Esophagus muscularis mucosa (tissue), 3 donors: ENCODE results near the gene INTS3.

Source experiments
- CTCF ChIP-seq, 3 experiments: fragments of 200-600 bp in 2 of 3; fragments of 450-650 bp in 1 of 3; sonication (generic) in 2 of 3; IDR thresholded peaks; one replicate each; pipeline ENCODE4 v1.5.1; 2017 to 2019; ENCODE audit warnings: antibody characterized with exemption in 3 of 3, mild to moderate bottlenecking in 2 of 3, moderate library complexity in 1 of 3
- POLR2A ChIP-seq: fragments of 450-650 bp; IDR thresholded peaks from one replicate; pipeline ENCODE4 v1.6.1; 2017; ENCODE audit warnings: antibody characterized with exemption, moderate library complexity, mild to moderate bottlenecking, low read depth

GRCh38 chr1:153685544-153686340 lies 42.1 kb upstream of the INTS3 start:
- TF ChIP-seq POLR2A (no peak), CTCF (IDR thresholded peaks at IDR 0.05) (no peak)
